Sigmoid colon (tissue), 7 donors: ENCODE measurements around the gene TRPM3. TPM values are rescaled to one million over a fixed set of nuclear protein-coding genes. Genes with fewer than 3 reads are reported as not detected.

Experiments used
- DNase-seq: peaks from one replicate; pipeline ENCODE4 v3.0.0-alpha.2; 2019
- H3K27ac ChIP-seq, 4 donors: fragments of 200-600 bp; sonication (generic); one replicate each; pipeline ENCODE4 v1.5.1; 2016 to 2019; ENCODE audit warnings: mild to moderate bottlenecking in 1 of 4
- H3K27me3 ChIP-seq, 3 donors: fragments of 200-600 bp; sonication (generic); one replicate each; pipeline ENCODE4 v1.5.1; 2019; ENCODE audit warnings: mild to moderate bottlenecking in 1 of 3
- H3K36me3 ChIP-seq, 4 donors: fragments of 200-600 bp; sonication (generic); one replicate each; pipeline ENCODE4 v1.5.1; 2016 to 2019
- H3K4me1 ChIP-seq, 4 donors: fragments of 200-600 bp; sonication (generic); one replicate each; pipeline ENCODE4 v1.5.1; 2017 to 2019
- H3K4me3 ChIP-seq, 4 donors: fragments of 200-600 bp; sonication (generic); one replicate each; pipeline ENCODE4 v1.5.1; 2017 to 2019; ENCODE audit warnings: mild to moderate bottlenecking in 2 of 4, moderate library complexity in 1 of 4
- H3K9me3 ChIP-seq, 4 donors: fragments of 200-600 bp in 3 of 4; sonication (generic) in 3 of 4; one replicate each; pipeline versions ENCODE4 v1.5.1 to v1.6.1; 2013 to 2019
- CTCF ChIP-seq, 4 experiments: fragments of 450-650 bp in 3 of 4; fragments of 200-600 bp in 1 of 4; IDR thresholded peaks; one replicate each; pipeline ENCODE4 v1.5.1; 2016 to 2019; ENCODE audit warnings: antibody characterized with exemption in 4 of 4, mild to moderate bottlenecking in 3 of 4, moderate library complexity in 2 of 4
- EP300 ChIP-seq, 4 donors: sonication (generic); formaldehyde crosslinking; IDR thresholded peaks; one replicate each; pipeline ENCODE4 v1.6.1; 2017; ENCODE audit warnings: antibody characterized with exemption in 4 of 4
- POLR2A ChIP-seq, 2 donors: fragments of 450-650 bp; IDR thresholded peaks; one replicate each; pipeline ENCODE4 v1.6.1; 2016; ENCODE audit warnings: antibody characterized with exemption in 2 of 2, mild to moderate bottlenecking in 2 of 2, moderate library complexity in 2 of 2
- POLR2AphosphoS5 ChIP-seq, 4 donors: sonication (generic); formaldehyde crosslinking; IDR thresholded peaks; one replicate each; pipeline ENCODE4 v1.6.1; 2017; ENCODE audit warnings: antibody characterized with exemption in 4 of 4
- WGBS, 2 donors: extraction: QIAGEN DNeasy Blood & Tissue Kit; methylation state at CpG; one replicate each; pipeline ENCODE4 v1.1.7; 2013; 5-methylcytosine and 5-hydroxymethylcytosine counted together
- intact Hi-C: fragments of 100-400 bp; cut with DNase I; formaldehyde crosslinking; loops from one replicate; pipeline ENCODE4 v1.15.1; 2023
- polyA plus RNA-seq, 3 donors: library from polyadenylated mRNA; stranded (reverse); fragments of 200-250 nt; gene quantifications; one replicate each; pipeline ENCODE4 v1.2.3, GENCODE V29; 2013
- total RNA-seq, 4 donors: library from RNA; depleted of rRNA; stranded (reverse); fragments of >200 nt; gene quantifications; one replicate each; pipeline ENCODE4 v1.1.0, GENCODE V29; 2016
- donor health status: healthy with polysubstance abuse.
- donor health status: Bipolar disorder and iron deficiency.
- donor health status: healthy.

The TRPM3 gene
- total and polyA plus RNA-seq, 7 donors: 0.07 to 1.8 (median 0.41) TPM; not detected in 2

- Histone ChIP-seq H3K4me1 (no peaks in the 10 kb centered on the region), H3K36me3 (no peaks in the 10 kb centered on the region), H3K27ac (no peak overlapping the region), H3K27me3 (no peaks in the 10 kb centered on the region), H3K9me3 (no peaks in the 10 kb centered on the region), H3K4me3 (no peak overlapping the region)
- intact Hi-C loops: no loop called here
- no peak for TF ChIP-seq EP300 (IDR thresholded peaks at IDR 0.05)
- no peak for TF ChIP-seq POLR2AphosphoS5 (IDR thresholded peaks at IDR 0.05)
- TF ChIP-seq CTCF (IDR thresholded peaks at IDR 0.05): no peak
- TF ChIP-seq POLR2A (IDR thresholded peaks at IDR 0.05): no peak
- WGBS, 2 donors: 28 to 62% methylated on average over 5 of the region's 5 CpGs
- DNase-seq: no peak
These were observed 587.9 kb downstream of the TRPM3 start for GRCh38 chr9:70533492-70533891.

GRCh38 chr9:70532716-70533115, 588.7 kb downstream of the TRPM3 start:
- Histone ChIP-seq H3K9me3 (no peaks in the 10 kb centered on the region), H3K4me1 (no peaks in the 10 kb centered on the region), H3K36me3 (no peaks in the 10 kb centered on the region), H3K27me3 (no peaks in the 10 kb centered on the region), H3K4me3 (no peak overlapping the region), H3K27ac (no peak overlapping the region)
- intact Hi-C loops: no loop called here
- no peak for DNase-seq
- WGBS, 2 donors: 53 to 70% methylated on average over 6 of the region's 6 CpGs
- TF ChIP-seq POLR2A (IDR thresholded peaks at IDR 0.05) (no peak), EP300 (IDR thresholded peaks at IDR 0.05) (no peak), CTCF (IDR thresholded peaks at IDR 0.05) (no peak), POLR2AphosphoS5 (IDR thresholded peaks at IDR 0.05) (no peak)

GRCh38 chr9:70531311-70531710, 590.1 kb downstream of the TRPM3 start:
- Histone ChIP-seq H3K27ac (no peak overlapping the region), H3K36me3 (no peaks in the 10 kb centered on the region), H3K4me3 (no peak overlapping the region), H3K27me3 (no peaks in the 10 kb centered on the region), H3K4me1 (no peaks in the 10 kb centered on the region), H3K9me3 (no peaks in the 10 kb centered on the region)
- DNase-seq: no peak
- intact Hi-C loops: no loop called here
- no peak for TF ChIP-seq EP300 (IDR thresholded peaks at IDR 0.05)
- TF ChIP-seq POLR2A (IDR thresholded peaks at IDR 0.05): no peak
- no peak for TF ChIP-seq CTCF (IDR thresholded peaks at IDR 0.05)
- TF ChIP-seq POLR2AphosphoS5 (IDR thresholded peaks at IDR 0.05): no peak
- 84 to 90% methylated on average over 1 of the region's 1 CpG for WGBS, 2 donors

GRCh38 chr9:70530716-70531115, 590.7 kb downstream of the TRPM3 start:
- no peaks in the 10 kb centered on the region for H3K27me3 ChIP-seq
- no peak for DNase-seq
- H3K36me3 ChIP-seq: no peaks in the 10 kb centered on the region
- H3K27ac ChIP-seq: no peak overlapping the region
- H3K4me3 ChIP-seq: no peak overlapping the region
- 95 to 97% methylated on average over 5 of the region's 5 CpGs for WGBS, 2 donors
- no peaks in the 10 kb centered on the region for H3K9me3 ChIP-seq
- TF ChIP-seq POLR2A (IDR thresholded peaks at IDR 0.05) (no peak), POLR2AphosphoS5 (IDR thresholded peaks at IDR 0.05) (no peak), EP300 (IDR thresholded peaks at IDR 0.05) (no peak), CTCF (IDR thresholded peaks at IDR 0.05) (no peak)
- intact Hi-C loops: no loop called here
- no peaks in the 10 kb centered on the region for H3K4me1 ChIP-seq

GRCh38 chr9:70529833-70530232, 591.6 kb downstream of the TRPM3 start:
- no peaks in the 10 kb centered on the region for H3K9me3 ChIP-seq
- H3K27ac ChIP-seq: no peak overlapping the region
- no peak for TF ChIP-seq EP300 (IDR thresholded peaks at IDR 0.05)
- TF ChIP-seq POLR2A (IDR thresholded peaks at IDR 0.05): no peak
- TF ChIP-seq CTCF (IDR thresholded peaks at IDR 0.05): no peak
- TF ChIP-seq POLR2AphosphoS5 (IDR thresholded peaks at IDR 0.05): no peak
- no peaks in the 10 kb centered on the region for H3K36me3 ChIP-seq
- H3K27me3 ChIP-seq: no peaks in the 10 kb centered on the region
- WGBS, 2 donors: 93 to 94% methylated on average over 7 of the region's 7 CpGs
- no peaks in the 10 kb centered on the region for H3K4me1 ChIP-seq
- DNase-seq: no peak
- intact Hi-C loops: no loop called here
- no peak overlapping the region for H3K4me3 ChIP-seq
